ENCODE data around the gene PXDC1. TPM values are rescaled to one million over a fixed set of nuclear protein-coding genes. Genes with fewer than 3 reads are reported as not detected.

Gene PXDC1
- total RNA-seq, 4 donors from 2014 or later = 111 to 232 (median 165) TPM

DNA sequence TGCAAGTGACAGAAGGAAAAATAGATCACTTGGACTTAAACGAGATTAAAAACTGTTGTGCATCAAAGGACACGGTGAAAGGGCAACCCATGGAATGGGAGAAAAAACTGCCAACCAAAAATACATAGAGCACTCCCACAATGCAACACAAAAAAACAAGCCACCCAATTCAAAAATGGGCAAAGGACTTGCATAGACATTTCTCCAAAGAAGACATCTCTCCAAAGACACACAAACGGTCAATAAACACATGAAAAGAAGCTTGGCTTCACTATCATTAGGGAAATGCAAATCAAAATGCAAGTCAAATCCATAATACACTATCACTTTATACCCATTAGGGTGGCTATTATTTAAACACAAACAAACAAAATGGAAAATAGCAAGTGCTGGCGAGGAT lies 45.0 kb downstream of the PXDC1 start:
- Histone ChIP-seq H3K9me3 (no peaks in the 10 kb centered on the region), H3K27ac (replicated peaks in 1 of 4) (no peak overlapping the region), H3K4me3 (no peak overlapping the region), H3K27me3 (no peaks in the 10 kb centered on the region), H3K4me1 (no peaks in the 10 kb centered on the region), H3K36me3 (no peaks in the 10 kb centered on the region)
- TF ChIP-seq POLR2AphosphoS5 (IDR thresholded peaks at IDR 0.05) = no peak
- DNase-seq (ENCODE audit: extremely low spot score) = no peak
- intact Hi-C loops (cut with DNase I) = no loop called here
- 84% methylated on average over 4 of the region's 4 CpGs for WGBS

DNA sequence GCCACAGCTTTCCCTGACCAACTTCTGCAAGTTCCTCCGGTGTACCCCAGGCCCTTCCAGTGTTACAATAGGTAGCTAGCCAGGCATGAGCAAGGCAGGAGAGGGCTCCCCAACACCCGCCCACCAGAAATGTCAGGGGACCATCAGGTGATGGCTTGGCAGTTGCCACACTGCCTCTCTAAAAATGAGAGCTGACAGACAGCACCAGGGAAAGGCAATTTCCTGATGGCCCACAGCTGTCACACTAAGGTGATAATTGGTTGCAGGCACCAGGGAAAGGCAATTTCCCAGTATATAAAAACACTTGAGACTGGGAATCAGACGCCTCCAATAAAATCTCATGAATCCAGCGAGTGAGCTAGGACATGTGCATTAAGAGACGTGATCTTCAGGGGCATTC lies 49.9 kb downstream of the PXDC1 start:
- 92% methylated on average over 4 of the region's 5 CpGs for WGBS
- H3K27ac ChIP-seq (replicated peaks in 1 of 4) = no peak overlapping the region
- intact Hi-C loops (cut with DNase I) = no loop called here
- no peaks in the 10 kb centered on the region for H3K36me3 ChIP-seq
- no peaks in the 10 kb centered on the region for H3K27me3 ChIP-seq
- H3K4me1 ChIP-seq = no peaks in the 10 kb centered on the region
- DNase-seq (ENCODE audit: extremely low spot score) = no peak
- TF ChIP-seq POLR2AphosphoS5 (IDR thresholded peaks at IDR 0.05) = no peak
- no peak overlapping the region for H3K4me3 ChIP-seq
- peaks cover 0 to 6% (median 0%) of the 10 kb centered on the region in 4 donors for H3K9me3 ChIP-seq

DNA sequence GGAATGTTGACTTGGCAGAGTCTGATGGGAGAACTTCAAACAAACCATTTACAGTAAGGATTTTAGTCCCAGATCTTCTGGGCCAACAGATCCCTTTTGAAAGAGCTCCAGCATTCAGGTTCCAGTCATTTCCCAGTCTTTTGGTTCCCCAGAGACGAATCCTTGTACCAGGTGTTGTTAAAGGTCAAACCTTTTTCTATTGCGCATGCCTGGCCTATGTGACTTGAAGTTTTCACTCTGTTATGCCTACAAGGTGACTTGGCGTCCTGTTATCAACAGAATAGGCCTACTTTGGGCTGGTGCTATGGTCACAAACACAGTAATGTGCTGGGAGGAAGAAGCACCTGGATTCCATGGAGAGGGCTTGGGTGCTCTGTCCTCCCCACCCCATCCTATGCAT lies 52.3 kb downstream of the PXDC1 start:
- WGBS = 88% methylated on average over 3 of the region's 3 CpGs
- DNase-seq (ENCODE audit: extremely low spot score) = no peak
- no peaks in the 10 kb centered on the region for H3K4me1 ChIP-seq
- peaks cover 0 to 6% (median 0%) of the 10 kb centered on the region in 4 donors for H3K9me3 ChIP-seq
- no peak overlapping the region for H3K4me3 ChIP-seq
- no peak overlapping the region for H3K27ac ChIP-seq (replicated peaks in 1 of 4)
- TF ChIP-seq, protein P1, sequence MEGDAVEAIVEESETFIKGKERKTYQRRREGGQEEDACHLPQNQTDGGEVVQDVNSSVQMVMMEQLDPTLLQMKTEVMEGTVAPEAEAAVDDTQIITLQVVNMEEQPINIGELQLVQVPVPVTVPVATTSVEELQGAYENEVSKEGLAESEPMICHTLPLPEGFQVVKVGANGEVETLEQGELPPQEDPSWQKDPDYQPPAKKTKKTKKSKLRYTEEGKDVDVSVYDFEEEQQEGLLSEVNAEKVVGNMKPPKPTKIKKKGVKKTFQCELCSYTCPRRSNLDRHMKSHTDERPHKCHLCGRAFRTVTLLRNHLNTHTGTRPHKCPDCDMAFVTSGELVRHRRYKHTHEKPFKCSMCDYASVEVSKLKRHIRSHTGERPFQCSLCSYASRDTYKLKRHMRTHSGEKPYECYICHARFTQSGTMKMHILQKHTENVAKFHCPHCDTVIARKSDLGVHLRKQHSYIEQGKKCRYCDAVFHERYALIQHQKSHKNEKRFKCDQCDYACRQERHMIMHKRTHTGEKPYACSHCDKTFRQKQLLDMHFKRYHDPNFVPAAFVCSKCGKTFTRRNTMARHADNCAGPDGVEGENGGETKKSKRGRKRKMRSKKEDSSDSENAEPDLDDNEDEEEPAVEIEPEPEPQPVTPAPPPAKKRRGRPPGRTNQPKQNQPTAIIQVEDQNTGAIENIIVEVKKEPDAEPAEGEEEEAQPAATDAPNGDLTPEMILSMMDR (IDR thresholded peaks at IDR 0.05) = no peak
- TF ChIP-seq POLR2A (IDR thresholded peaks at IDR 0.05; ENCODE audit: low read depth) (no peak), EP300 (IDR thresholded peaks at IDR 0.05) (no peak), POLR2AphosphoS5 (IDR thresholded peaks at IDR 0.05) (no peak)
- intact Hi-C loops (cut with DNase I) = no loop called here
- H3K36me3 ChIP-seq = no peaks in the 10 kb centered on the region
- no peaks in the 10 kb centered on the region for H3K27me3 ChIP-seq

DNA sequence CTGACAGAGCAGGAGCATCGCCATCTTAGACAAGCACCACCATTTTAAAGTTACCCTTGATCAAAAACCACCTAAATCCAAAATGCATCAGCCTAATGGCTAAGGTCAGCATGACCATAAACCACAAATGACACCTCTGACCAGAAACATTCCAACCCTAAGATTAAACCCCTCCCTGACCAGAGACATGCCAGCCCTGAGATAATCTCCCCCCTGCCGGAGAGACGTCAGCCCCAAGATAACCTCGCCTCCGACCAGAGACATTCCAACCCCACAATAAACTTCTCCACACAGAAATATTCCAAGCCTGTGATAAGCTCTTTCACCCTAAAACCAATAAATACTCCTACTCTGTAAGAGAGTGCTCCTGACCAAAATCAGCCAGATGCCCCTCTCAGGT lies 53.5 kb downstream of the PXDC1 start:
- WGBS = 96% methylated on average over 5 of the region's 5 CpGs
- H3K27me3 ChIP-seq = no peaks in the 10 kb centered on the region

GRCh38 chr6:3697609-3698008 lies 53.9 kb downstream of the PXDC1 start:
- no peaks in the 10 kb centered on the region for H3K36me3 ChIP-seq
- no peak overlapping the region for H3K4me3 ChIP-seq
- no peaks in the 10 kb centered on the region for H3K4me1 ChIP-seq
- H3K27ac ChIP-seq (replicated peaks in 1 of 4) = no peak overlapping the region
- DNase-seq (ENCODE audit: extremely low spot score) = no peak
- peaks cover 0 to 6% (median 0%) of the 10 kb centered on the region in 4 donors for H3K9me3 ChIP-seq
- WGBS = 100% methylated on average over 1 of the region's 1 CpG
- no peaks in the 10 kb centered on the region for H3K27me3 ChIP-seq
- TF ChIP-seq, protein P1 (IDR thresholded peaks at IDR 0.05) = no peak
- peak in 1 of 2 donors; percentile 33 for TF ChIP-seq POLR2AphosphoS5 (IDR thresholded peaks at IDR 0.05)
- intact Hi-C loops (cut with DNase I) = no loop called here

More for the DNA sequence above, 53.5 kb downstream of the PXDC1 start:
- no peaks in the 10 kb centered on the region for H3K36me3 ChIP-seq
- no peak for TF ChIP-seq POLR2A (IDR thresholded peaks at IDR 0.05; ENCODE audit: low read depth)
- TF ChIP-seq EP300 (IDR thresholded peaks at IDR 0.05) = no peak
- no peak for TF ChIP-seq POLR2AphosphoS5 (IDR thresholded peaks at IDR 0.05)
- TF ChIP-seq, protein P1 (IDR thresholded peaks at IDR 0.05) = no peak
- H3K4me1 ChIP-seq = no peaks in the 10 kb centered on the region
- no peak overlapping the region for H3K4me3 ChIP-seq
- no peak for DNase-seq (ENCODE audit: extremely low spot score)
- intact Hi-C loops (cut with DNase I) = no loop called here
- peaks cover 0 to 6% (median 0%) of the 10 kb centered on the region in 4 donors for H3K9me3 ChIP-seq
- H3K27ac ChIP-seq (replicated peaks in 1 of 4) = no peak overlapping the region

DNA sequence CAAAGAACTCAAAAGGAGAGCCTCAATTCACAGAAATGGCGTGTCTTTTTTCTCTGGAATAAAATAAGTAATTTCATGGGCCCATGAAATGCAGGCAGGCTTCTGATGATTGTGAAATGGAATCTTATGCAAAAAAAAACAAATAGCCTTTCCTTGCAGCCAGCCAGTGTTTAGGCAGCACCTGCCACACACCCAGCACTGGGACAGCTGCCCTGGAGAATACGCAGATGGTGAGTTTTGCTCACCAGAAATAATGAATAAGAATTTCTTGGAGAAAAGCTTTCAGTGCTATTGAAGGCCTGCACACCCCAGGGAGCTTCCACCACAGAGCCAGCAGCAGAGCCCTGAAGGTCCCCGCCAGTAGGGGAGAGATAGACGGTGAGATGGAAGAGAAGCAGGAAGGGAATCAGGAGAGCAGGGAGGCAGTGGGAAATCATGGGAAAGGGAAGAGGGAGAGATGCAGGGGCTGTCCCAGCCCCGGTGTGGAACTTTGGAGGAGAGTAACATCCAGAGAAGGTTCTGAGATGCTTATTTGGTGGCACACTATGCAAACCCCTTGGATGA lies 54.9 kb downstream of the PXDC1 start:
- WGBS = 85% methylated on average over 5 of the region's 5 CpGs
- Histone ChIP-seq H3K27ac (replicated peaks in 1 of 4) (no peak overlapping the region), H3K4me3 (no peak overlapping the region), H3K9me3 (peaks cover 0 to 6% (median 0%) of the 10 kb centered on the region in 4 donors), H3K4me1 (no peaks in the 10 kb centered on the region), H3K36me3 (no peaks in the 10 kb centered on the region), H3K27me3 (no peaks in the 10 kb centered on the region)
- TF ChIP-seq, protein P1 (IDR thresholded peaks at IDR 0.05) = no peak
- TF ChIP-seq POLR2AphosphoS5 (IDR thresholded peaks at IDR 0.05) = no peak
- TF ChIP-seq EP300 (IDR thresholded peaks at IDR 0.05) = no peak
- no peak for TF ChIP-seq POLR2A (IDR thresholded peaks at IDR 0.05; ENCODE audit: low read depth)
- intact Hi-C loops (cut with DNase I) = no loop called here
- no peak for DNase-seq (ENCODE audit: extremely low spot score)

Data from esophagus muscularis mucosa (tissue), 4 donors.